Inflammatory macrophage treated with lipopolysaccharide for 4 hours (primary cell): ENCODE results near the gene TBC1D3B.

Source experiments
- DNase-seq: peaks from one replicate; pipeline ENCODE4 v3.0.0-alpha.2; 2020

Gene TBC1D3B

DNA sequence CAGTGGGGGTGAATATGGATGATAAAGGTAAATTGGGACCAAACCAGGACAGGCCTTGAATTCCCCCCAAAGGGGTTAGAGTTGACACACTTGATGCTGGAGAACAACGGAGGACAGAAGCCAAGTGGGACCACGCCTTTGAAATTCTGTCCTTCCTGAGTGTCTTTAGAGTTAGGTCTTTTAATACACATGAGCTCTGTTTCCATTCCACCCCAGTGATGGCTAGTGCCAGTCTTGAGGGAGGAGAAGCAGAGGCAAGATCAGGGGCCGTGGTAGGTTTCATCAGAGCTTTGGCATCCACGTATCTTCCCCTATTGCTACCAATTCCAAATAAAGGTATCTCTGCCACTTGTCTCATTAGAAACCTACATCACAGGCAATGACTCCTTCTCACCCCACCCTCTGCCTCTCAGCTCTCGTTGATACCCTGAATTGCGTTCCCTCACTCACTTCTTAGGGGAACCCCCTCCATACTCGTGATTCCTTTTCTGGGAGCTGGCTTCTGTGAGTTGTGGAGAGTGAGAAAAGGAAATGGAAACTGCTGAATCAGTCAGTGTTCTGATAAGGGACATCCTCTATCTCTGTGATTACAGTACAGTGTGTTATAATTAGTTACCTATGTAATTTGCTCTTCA is 22.5 kb upstream of the TBC1D3B start:
- DNase-seq, result peak; percentile 100

DNA sequence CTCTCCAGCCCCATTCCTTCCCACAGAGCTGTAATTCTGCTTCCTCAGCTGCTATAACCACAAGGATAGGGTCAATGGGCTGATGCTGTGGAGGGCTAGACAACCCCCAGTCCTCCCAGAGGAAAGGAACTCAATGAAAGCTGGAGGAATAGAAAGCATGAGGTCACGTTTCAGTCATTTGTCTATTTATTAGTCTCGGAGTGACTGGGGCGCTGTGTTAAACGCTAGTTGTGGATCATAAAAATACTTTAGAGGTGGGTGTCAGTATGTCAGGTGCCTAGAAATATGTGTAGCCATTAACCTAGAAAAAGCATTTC is 20.9 kb upstream of the TBC1D3B start:
- DNase-seq, result peak; percentile 100

DNA sequence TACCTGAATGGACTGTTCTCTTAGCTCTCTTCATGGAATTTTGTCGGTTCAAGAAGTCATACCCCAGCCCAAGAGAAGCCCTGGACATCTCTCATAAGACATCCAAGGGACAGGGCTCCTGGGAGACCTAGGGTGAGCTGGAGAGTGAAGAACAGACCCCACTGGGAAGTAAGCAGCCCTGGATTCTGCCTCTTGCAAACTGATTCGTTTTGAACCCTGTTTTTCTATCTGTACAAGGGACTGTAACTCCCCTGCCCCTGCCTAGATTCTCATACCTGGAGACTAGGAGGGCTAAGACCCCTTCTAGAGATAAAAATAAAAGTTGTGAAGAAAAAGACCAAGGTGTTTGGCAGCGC is 19.7 kb upstream of the TBC1D3B start:
- DNase-seq, result peak; percentile 83

GRCh38 chr17:36195434-36196130 is 19.1 kb upstream of the TBC1D3B start:
- DNase-seq, result peak; percentile 84

GRCh38 chr17:36194832-36195433 is 18.5 kb upstream of the TBC1D3B start:
- peak; percentile 87 for DNase-seq

- DNase-seq, result peak; percentile 85
Measured at GRCh38 chr17:36194147-36194831, 17.9 kb upstream of the TBC1D3B start.

GRCh38 chr17:36193216-36193775 is 16.9 kb upstream of the TBC1D3B start:
- DNase-seq, result peak; percentile 59

DNA sequence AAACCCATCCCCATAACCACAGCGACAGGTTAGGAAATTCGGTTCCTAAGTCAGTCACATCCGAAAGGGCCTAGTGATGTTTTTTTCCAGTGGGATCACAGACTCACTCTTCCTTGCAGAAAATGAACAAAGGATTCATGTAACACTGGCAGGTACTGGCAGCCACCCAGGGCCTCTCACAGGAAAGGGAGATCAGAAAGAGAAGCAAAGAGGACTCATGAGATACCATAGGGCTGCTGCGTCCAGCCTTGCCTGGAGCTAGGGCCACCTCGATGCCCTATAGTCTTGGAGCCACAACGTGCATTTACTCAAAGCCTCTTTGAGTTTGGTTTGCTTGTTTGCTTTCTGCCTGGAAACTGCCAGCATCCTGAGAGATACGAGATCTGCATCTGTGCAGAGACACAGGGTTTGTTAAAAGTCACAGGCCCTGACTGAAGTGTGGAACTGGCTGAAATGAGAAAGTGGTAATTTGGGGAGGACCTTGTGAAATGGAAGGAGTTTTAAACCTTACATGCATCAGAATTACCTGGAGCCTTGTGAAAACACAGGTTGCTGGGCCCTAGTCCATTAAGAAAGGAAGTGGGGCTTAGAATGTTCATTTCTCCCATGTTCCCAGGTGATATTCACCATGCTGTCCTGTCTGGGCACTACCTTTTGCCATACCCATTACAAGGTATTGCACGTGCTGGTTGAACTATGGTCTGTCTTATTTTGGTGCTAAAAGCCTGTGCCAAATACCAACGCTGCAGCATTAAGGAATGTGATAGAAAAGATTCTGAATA is 14.3 kb upstream of the TBC1D3B start:
- peak; percentile 31 for DNase-seq

DNA sequence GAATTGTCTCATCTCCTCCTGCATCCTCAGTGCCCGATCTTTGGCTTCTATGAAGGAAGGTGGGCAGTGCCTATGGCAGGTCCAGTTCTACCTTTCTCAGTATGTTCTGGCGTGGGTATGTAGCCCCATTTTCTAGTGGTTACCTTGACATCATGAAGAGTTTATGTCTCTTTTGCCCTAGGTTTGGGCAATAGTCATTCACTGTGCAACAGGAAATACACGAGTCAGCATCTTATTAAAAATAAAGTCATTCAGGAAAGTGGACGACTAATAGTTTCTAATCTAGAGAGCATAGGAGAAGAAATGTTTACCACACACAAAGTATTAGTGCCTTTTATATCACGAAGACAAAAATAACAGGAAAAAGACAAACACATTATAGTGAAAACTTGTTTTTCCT is 13.6 kb upstream of the TBC1D3B start:
- peak; percentile 79 for DNase-seq

DNA sequence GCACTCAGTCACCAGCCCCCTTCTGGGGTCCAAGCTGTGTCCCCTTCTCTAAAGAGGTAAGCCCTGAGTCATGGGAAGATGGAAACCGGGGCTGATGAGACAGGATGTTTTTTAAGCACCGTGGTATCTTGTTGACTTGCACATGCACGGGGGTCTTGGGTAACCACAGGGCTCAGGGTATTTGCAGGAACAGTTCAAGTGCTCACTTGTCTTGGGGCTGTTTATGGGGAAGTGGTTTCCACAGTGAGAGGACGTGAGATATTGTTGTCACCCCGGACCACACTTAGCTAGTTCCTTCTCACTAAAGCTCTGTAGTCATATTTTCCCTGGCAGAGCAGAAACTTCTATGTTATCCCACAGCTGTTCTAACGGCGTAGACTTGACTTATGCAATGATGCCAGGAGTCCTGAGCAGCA is 12.5 kb upstream of the TBC1D3B start:
- DNase-seq, result peak; percentile 100

- peak; percentile 92 for DNase-seq
Measured at GRCh38 chr17:36187943-36188665, 11.7 kb upstream of the TBC1D3B start.

- DNase-seq, result peak; percentile 68
Measured at GRCh38 chr17:36186810-36187763, 10.7 kb upstream of the TBC1D3B start.

DNA sequence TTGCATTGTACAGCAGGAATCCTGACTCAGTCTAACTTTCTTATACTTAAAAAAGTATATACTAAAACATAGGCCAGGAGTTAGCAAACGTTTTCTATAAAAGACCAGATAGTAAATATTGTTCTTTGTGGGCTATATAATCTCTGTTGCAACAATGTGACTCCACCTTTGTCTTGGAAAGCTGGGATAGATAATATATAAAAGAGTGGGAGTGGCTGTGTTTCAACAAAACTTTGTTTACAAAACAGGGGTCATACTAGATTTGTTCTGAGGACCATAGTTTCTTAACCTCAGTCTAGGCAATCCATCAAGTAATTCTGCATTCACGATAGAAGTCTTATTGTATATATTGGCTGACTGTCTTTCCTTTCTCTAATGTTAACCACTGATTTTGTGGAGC is 9.0 kb upstream of the TBC1D3B start:
- DNase-seq, result peak; percentile 9

- DNase-seq, result peak; percentile 32
Measured at GRCh38 chr17:36184023-36184765, 7.8 kb upstream of the TBC1D3B start.

DNA sequence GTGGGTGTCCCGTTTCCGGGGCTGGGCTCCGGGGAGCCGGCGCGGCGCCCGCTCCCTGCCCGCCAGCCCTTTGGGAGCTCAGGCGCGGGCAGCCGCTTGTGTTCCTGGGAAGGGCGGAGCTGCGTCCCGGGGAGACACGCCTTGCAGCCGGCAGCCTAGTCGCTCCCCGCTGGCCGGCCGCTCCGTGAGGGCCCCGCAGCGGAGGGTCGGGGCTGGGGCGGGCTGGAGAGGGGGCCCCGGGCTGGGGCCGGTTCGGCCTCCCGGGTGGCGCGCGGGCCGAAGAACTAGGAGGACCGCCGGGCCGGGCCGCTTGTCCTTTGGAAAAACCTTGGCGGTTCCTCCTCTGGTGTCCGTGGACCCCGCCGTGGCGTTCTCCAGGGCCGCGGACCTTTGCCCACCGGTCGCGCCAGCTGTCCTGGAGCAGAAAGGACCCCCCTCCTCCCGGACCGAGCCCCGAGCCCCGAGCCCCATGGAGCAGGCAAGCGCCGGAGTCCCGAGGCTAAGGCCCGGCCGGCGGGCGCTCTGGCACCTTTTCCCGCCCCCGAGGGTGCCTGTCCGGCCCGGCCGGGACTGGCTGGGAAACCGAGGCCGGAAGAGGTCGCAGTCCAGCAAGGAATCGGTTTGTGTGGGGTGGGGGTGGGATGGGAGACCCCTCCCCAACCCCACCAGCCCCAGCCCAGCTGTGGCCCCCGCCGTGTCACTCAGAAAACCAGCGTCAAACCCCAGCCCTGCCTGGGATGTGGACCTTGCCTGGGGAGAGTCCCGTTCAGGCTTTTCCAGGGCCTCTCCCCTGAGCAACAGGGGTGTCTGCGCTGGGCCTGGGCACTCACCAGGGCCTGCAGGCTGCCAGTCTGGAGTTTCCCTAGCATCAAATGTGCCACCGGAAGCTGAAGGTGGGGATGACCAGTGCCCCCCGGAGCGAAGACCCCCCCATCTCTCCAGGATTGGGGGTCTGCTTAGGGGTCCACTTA is 6.8 kb upstream of the TBC1D3B start:
- peak; percentile 92 for DNase-seq

- peak; percentile 30 for DNase-seq
Measured at GRCh38 chr17:36182176-36183000, 6.0 kb upstream of the TBC1D3B start.

- DNase-seq, result peak; percentile 26
Measured at GRCh38 chr17:36181446-36182175, 5.2 kb upstream of the TBC1D3B start.
